ENCODE data around the gene FHAD1. TPM values are rescaled to one million over a fixed set of nuclear protein-coding genes. Genes with fewer than 3 reads are reported as not detected.

The FHAD1 gene
- total RNA-seq, 4 donors from 2014 or later = 0.54 to 1.9 (median 0.75) TPM

DNA sequence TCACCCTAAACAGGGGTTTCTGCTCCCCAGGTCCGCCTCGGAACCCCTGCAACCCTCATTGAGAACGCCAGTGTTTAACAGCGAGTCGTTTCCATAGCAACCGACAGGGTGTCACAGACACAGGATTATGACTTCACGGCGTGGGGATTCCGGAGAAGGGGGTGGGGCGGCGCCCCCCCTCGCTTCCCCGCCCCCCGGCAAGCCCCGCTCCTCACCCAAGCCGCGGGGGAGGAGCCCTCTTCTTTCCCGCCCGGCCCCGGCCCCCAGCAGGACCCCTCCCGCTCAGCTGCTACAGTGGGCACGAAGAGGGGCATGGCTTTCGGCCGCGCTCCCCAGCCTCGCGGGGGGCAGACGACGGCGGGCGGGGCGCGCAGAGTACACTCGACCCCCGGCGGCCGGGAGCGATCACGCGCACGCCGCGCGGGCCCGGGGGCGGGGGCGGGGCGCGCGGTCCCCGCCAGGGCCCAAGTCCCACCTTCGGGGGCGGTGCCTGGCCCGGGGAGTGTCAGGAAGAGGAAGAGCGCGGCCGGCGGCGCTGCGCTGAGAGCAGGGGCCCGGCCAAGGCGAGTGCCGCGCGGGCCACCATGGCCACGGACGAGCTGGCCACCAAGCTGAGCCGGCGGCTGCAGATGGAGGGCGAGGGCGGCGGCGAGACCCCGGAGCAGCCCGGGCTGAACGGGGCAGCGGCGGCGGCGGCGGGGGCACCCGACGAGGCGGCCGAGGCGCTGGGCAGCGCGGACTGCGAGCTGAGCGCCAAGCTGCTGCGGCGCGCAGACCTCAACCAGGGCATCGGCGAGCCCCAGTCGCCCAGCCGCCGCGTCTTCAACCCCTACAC is 162.6 kb downstream of the FHAD1 start, which contains the start of gene EFHD2:
Gene EFHD2 (plus strand): TSS at position 501 of the 835 bp plus-strand sequence. CDS start 84 bp downstream, at position 585.
- Histone ChIP-seq H3K27me3 (no peaks in the 10 kb centered on the region), H3K36me3 (no peaks in the 10 kb centered on the region), H3K9me3 (no peaks in the 10 kb centered on the region), H3K27ac (peak within 1 kb of the TSS; percentile 18 to 88 (median 73)), H3K4me1 (peaks cover 53 to 59% of the 10 kb centered on the region in 2 donors), H3K4me3 (replicated peaks in 1 of 3) (peak within 1 kb of the TSS; percentile 63 to 93 (median 77))
- intact Hi-C loops (cut with DNase I) = no loop called here
- 3 to 4% methylated on average over 12 of the region's 99 CpGs for WGBS, 2 donors
- peak; percentile 85 for DNase-seq
- TF ChIP-seq POLR2A (IDR thresholded peaks at IDR 0.05) = peak; percentile 57 to 96
- TF ChIP-seq, protein P1, sequence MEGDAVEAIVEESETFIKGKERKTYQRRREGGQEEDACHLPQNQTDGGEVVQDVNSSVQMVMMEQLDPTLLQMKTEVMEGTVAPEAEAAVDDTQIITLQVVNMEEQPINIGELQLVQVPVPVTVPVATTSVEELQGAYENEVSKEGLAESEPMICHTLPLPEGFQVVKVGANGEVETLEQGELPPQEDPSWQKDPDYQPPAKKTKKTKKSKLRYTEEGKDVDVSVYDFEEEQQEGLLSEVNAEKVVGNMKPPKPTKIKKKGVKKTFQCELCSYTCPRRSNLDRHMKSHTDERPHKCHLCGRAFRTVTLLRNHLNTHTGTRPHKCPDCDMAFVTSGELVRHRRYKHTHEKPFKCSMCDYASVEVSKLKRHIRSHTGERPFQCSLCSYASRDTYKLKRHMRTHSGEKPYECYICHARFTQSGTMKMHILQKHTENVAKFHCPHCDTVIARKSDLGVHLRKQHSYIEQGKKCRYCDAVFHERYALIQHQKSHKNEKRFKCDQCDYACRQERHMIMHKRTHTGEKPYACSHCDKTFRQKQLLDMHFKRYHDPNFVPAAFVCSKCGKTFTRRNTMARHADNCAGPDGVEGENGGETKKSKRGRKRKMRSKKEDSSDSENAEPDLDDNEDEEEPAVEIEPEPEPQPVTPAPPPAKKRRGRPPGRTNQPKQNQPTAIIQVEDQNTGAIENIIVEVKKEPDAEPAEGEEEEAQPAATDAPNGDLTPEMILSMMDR (IDR thresholded peaks at IDR 0.05) = peak in 1 of 6 experiments; percentile 6

DNA sequence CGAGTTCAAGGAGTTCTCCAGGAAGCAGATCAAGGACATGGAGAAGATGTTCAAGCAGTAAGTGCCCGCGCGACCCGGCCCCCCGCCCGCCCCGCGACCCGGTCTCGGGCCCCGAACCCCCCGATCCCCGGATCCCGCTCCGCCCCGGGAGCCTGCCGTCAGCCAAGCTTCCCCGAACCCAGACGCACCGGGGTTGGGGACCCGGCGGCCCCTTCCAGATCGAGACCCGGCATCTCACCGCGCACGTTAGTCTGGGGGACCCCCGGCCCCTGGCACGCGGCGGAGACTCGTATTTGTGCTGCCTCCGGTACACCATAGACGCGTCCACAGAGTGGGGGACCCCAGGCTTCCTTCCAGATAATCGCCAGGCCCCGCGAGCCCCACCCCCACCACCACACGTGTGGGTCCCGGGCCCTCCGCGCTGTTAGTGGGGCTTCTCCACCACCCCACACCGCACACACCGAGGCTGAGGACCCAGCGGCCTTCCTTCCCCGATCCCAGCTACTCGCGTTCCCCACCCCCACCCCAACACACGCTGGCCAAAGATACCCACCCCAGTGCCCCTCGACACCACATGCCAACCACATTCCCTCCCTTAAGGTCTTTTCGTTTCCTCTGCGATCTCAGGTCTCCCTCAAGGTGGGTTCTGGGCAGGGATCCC is 163.3 kb downstream of the FHAD1 start:
- intact Hi-C loops (cut with DNase I) = no loop called here
- H3K4me3 ChIP-seq (replicated peaks in 1 of 3) = peak overlapping the region; percentile 63 to 93 (median 77)
- peaks cover 53 to 65% of the 10 kb centered on the region in 2 donors for H3K4me1 ChIP-seq
- TF ChIP-seq POLR2A (IDR thresholded peaks at IDR 0.05) = no peak
- TF ChIP-seq, protein P1 (IDR thresholded peaks at IDR 0.05) = no peak
- H3K9me3 ChIP-seq = no peaks in the 10 kb centered on the region
- no peaks in the 10 kb centered on the region for H3K27me3 ChIP-seq
- no peaks in the 10 kb centered on the region for H3K36me3 ChIP-seq
- H3K27ac ChIP-seq = peak overlapping the region in 2 of 3 donors; percentile 65 to 88
- no peak for DNase-seq
- 2% methylated on average over 16 to 25 of the region's 53 CpGs for WGBS, 2 donors

DNA sequence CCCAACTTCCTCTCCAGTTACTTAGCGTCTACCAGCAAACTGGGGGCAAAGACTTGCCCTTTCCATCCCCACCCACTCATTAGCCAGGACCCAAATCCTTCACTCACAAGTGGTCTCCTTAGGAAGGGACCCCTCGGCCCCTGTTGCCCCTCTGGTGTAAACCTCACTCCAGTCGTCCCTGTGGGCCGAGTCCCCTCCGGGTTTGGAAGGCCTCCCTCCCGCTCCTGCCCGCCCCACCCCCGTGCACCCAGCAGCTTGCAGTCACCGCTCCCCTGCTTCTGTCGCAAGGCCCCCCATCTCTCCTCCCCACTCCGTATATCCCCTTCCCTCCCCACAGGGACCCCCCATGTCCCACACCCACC is 163.8 kb downstream of the FHAD1 start:
- H3K27me3 ChIP-seq = no peaks in the 10 kb centered on the region
- 40 to 59% methylated on average over 10 to 11 of the region's 11 CpGs for WGBS, 2 donors
- H3K9me3 ChIP-seq = no peaks in the 10 kb centered on the region
- peak overlapping the region; percentile 63 to 93 (median 77) for H3K4me3 ChIP-seq (replicated peaks in 1 of 3)
- no peaks in the 10 kb centered on the region for H3K36me3 ChIP-seq
- no peak for DNase-seq
- TF ChIP-seq, protein P1 (IDR thresholded peaks at IDR 0.05) = no peak
- TF ChIP-seq POLR2A (IDR thresholded peaks at IDR 0.05) = no peak
- peak overlapping the region in 2 of 3 donors; percentile 65 to 88 for H3K27ac ChIP-seq
- intact Hi-C loops (cut with DNase I) = no loop called here
- peaks cover 55 to 70% of the 10 kb centered on the region in 2 donors for H3K4me1 ChIP-seq

DNA sequence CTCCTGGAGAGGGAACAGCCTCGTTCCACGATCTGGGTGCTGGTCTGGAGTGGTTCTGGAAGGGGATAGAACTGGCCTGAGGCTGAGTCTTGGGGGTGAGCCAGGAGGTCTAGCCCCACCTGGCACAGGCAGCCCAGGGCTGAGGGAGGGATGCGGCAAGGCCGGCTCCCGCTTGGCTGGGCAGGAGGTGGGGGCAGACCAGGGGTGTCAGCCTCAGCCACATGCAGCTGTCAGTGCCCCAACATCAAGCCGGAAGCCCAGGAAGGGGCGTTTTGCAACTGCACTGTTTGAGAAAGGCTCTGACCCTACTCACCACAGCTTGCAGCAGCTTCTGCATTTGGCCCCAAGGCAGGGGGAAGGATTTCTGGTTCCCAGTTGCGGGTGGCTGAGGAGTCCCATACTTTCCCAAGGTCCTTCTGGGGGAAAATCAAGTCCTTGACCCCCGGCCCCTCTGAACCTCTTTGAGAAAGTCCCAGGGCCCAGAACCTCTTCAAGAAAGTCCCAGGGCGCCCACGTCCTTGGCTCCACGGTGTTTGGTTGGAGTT is 164.6 kb downstream of the FHAD1 start:
- Histone ChIP-seq H3K27ac (peak overlapping the region; percentile 24 to 88 (median 56)), H3K27me3 (no peaks in the 10 kb centered on the region), H3K4me3 (replicated peaks in 1 of 3) (peak overlapping the region in 1 of 3 donors; percentile 93), H3K36me3 (no peaks in the 10 kb centered on the region), H3K4me1 (peaks cover 56 to 77% of the 10 kb centered on the region in 2 donors), H3K9me3 (no peaks in the 10 kb centered on the region)
- peak; percentile 63 to 65 for DNase-seq
- 73 to 80% methylated on average over 4 to 7 of the region's 12 CpGs for WGBS, 2 donors
- intact Hi-C loops (cut with DNase I) = no loop called here
- TF ChIP-seq POLR2A (IDR thresholded peaks at IDR 0.05) = no peak
- TF ChIP-seq, protein P1 (IDR thresholded peaks at IDR 0.05) = no peak

Measured in thyroid gland (tissue), 4 donors.